Fibroblast of mammary gland (primary cell): ENCODE results near the gene BEGAIN.

ENCODE experiments used
- DNase-seq: peaks from one replicate; pipeline ENCODE4 v3.0.0-alpha.2; 2010; ENCODE audit warnings: low read depth
- H3K4me3 ChIP-seq: 2 replicates; pipeline ENCODE4 v1.5.1; 2011; ENCODE audit warnings: low read depth, mild to moderate bottlenecking, low read length, moderate library complexity; ENCODE audit not compliant: control insufficient read depth
- CTCF ChIP-seq: conservative IDR thresholded peaks from 2 replicates; pipeline ENCODE4 v1.5.1; 2011; ENCODE audit warnings: low read depth, low read length, inconsistent platforms; ENCODE audit not compliant: control insufficient read depth, insufficient read depth

The BEGAIN gene

DNA sequence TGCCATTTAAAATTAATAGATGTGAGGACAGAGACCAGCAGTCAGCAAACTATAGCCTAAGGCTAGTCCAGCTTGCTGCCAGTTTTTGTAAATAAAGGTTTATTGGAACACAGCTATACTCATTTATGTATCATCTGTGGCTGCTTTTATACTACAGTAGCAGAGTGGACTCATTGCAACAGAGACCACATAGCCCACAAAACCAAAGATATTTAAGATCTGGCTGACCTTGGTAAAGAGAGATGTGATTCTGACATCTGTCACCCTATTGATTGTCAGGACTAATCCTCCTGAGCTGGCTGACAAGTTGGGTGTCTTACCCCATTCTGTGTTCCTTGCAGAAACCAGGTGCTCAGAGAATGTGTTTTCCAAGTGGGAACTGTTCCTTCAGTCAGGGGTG lies 99.9 kb downstream of the BEGAIN start:
- no peak for DNase-seq
- H3K4me3 ChIP-seq = no peak overlapping the region
- TF ChIP-seq CTCF = no peak
